Stimulated activated CD8-positive, alpha-beta memory T cell treated with anti-CD3 and anti-CD28 coated beads, Interleukin-15, amount 100 ng/mL, for 4 hours (primary cell): ENCODE data around the gene RDH13.
"Not testable (repeated sequence)": the region's sequence is repeated elsewhere in the genome, so short reads cannot be mapped to it uniquely, and the experiment has no call there.

Source experiments
- DNase-seq, 2 donors: peaks; one replicate each; pipeline ENCODE4 v3.0.0-alpha.2; 2020; ENCODE audit warnings: low read depth in 2 of 2

Gene RDH13, protein sequence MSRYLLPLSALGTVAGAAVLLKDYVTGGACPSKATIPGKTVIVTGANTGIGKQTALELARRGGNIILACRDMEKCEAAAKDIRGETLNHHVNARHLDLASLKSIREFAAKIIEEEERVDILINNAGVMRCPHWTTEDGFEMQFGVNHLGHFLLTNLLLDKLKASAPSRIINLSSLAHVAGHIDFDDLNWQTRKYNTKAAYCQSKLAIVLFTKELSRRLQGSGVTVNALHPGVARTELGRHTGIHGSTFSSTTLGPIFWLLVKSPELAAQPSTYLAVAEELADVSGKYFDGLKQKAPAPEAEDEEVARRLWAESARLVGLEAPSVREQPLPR

DNA sequence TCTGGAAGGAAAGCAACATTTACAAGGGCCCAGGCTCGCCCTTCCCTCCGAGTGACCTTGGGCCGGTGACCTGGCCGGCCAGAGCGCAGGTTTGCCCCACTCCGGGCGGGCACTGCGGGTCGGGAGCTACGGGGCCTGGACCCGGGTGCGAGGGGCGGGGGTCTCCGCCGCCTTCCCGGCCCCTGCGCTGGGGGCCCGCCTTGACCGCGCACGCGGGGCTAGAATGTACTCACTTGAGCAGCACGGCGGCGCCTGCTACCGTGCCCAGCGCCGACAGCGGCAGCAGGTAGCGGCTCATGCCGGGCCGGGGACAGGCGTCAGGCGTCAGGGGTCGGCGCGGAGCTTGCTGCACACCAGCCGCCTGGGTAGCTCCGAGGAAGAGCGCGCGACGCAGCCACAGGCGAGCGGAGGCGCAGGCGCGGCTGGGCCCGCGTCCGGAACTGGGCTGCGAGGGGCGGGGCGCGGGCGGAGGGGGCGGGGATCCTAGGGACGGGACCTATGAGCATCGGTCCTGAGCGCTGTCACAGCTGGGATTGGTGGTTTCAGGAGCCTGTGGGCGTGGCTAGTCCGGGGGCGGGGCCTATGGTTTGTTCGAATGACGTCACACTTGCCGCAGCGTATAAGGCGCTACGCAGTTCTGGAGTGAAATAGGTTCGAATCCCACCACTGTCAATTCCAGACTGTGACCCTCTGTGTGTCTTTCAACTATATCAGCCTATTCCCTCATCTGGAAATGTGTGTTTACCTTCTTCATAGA lies at the start of gene RDH13:
Gene RDH13, minus strand, starts transcription at position 414 of the 757 bp plus-strand sequence. Its CDS starts 116 bp downstream, at position 298.
- DNase-seq: peak; percentile 89 to 95

DNA sequence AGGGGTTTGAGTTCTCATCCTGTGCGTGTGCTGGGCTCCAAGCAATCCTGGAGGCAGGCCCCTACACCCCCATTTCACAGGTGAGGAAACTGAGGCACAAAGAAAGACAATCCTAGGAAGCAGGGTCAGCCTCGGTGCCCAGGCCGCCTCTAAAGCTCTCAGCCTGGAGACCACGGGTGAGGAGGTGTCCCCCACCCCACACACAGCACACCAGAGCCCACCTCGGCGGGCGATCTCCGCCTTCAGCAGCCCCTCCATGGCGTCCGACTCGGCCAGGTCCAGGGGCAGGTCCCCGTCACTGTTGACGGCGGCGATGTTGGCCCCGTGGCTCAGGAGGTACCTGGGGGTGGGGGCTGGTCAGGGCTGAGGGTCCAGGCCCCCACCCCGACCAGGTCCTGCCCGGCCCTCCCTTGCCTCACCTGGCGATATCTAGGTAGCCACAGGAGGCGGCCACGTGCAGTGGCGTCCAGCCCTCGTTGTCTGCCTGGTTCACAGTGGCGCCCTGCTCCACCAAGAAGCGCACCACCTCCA lies 49.4 kb upstream of the RDH13 start:
- DNase-seq: no peak

DNA sequence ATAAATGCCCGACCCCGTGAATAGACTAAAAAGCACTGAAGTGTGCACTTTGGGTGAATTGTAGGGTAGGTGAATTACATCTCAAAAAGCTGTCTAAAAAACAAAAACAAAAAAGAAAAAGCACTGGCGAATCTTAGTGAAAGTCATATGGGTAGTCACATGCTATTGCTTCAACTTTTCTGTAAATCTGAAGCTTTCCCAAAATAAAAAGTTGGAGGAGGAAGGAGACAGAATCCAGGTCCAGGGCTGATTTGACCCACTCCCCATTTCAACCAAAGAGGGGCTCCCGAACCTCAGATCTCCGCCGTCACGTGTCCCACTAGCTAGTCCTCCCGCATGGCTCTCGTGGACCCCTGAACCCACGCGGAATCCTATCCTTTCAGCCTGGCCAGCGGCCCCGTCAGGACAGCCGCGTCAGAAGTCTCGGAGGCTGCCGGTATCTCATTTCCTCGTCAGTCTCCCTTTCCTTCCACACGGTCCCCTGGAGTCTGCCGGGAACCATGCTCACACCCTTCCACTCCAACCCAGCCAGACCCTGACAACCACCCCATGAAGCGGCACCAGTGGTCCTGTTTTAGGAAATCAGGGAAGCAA lies 48.4 kb upstream of the RDH13 start:
- DNase-seq: no peak

DNA sequence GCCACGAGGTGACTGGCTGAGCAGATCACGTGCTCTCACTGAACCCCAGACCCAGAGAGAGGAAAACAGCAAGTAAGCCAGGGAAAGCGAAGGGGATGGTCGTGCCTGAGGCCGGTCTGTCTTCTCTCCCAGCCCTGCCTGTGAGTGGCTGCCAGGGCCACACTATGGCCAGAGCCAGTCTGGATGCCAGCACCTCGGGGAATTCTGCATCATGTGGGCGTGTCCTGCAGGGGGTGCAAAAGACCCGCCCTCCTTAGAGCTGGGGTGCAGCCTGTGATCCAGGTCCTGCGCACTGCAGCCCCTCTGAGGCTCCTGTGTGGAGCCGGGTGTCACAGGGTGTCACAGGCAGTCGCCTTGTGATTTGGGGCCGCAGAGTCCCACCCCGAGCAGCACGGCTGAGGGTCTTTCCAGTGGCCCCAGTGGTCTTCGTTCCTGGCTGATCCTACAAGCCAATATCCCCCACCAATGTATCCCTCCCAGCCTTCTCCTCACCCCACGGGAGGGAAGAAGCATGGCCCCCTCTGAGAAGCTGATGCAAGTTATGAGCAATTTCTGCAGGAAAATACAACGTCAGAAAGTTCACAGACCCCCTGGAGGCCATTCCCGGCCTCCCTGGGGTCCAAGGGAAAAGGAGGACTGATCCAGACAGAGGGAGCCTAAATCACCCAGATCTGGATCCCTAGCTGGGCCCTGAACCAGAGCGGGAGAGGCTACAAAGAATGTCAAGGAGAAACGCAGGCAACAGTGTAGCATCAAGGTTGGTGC lies 46.8 kb upstream of the RDH13 start:
- DNase-seq: no peak

DNA sequence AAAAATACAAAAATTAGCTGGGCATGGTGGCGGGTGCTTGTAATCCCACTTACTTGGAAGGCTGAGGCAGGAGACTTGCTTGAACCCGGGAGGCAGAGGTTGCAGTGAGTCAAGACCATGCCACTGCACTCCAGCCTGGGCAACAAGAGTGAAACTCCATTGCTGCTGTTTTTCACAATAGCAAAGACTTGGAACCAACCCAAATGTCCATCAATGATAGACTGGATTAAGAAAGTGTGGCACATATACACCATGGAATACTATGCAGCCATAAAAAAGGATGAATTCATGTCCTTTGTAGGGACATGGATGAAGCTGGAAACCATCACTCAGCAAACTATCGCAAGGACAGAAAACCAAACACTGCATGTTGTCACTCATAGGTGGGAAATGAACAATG lies 44.3 kb upstream of the RDH13 start:
- not testable (repeated sequence) for DNase-seq

DNA sequence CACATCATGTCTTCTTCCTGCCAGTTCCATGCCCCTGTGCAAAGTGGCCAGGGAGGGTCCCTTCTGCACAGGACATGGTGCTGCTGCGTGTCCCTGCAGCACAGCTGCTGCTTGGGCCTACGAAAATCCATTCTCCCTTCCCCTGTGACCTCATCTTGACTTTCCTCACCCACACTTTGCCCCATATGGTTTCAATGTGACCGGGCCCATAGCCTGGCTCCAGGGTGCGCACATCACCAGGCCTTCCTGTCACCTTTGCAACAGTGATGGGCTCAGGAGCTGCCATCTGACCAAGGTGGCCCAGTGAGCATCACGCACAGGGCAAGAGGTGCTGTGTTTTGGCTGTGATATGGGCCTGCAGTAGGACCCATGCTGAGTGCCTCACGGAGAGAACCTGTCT lies 43.6 kb upstream of the RDH13 start:
- DNase-seq: no peak

DNA sequence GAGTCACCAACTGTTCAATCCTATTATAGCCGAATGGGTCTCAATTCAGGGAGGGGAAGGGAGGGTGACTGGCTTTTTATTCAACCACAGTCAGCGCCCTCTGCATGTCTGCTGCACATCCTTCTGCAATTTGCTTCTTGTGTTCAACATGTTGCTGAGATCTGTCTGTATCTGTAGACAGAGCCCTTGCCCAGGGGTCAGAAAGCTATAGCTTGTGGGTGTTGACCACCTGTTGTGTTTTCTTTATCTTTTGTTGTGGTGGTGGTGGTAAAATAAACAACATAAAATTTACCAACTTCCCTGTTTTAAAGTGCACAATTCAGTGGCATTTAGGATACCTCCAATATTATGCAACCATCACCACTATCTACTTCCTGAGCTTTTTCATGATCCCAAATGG lies 42.3 kb upstream of the RDH13 start:
- DNase-seq: no peak

DNA sequence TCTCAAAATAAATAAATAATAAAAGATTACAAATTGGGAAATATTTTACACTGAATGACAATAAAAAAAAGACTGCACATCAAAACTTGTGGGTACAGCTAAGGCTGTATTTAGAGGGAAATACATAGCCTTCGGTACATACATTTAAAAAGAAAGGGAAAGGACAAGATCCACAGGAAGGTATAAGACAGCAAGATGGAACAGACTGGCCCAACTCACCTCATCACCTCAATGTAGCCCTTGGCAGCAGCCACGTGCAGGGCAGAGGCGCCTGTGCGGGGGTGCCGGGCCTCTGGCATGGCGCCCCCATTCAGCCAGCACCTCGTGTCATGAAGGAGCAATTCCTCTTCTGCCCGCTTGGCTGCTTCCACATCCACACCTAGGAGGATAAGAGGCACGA lies 40.2 kb upstream of the RDH13 start:
- no peak for DNase-seq

DNA sequence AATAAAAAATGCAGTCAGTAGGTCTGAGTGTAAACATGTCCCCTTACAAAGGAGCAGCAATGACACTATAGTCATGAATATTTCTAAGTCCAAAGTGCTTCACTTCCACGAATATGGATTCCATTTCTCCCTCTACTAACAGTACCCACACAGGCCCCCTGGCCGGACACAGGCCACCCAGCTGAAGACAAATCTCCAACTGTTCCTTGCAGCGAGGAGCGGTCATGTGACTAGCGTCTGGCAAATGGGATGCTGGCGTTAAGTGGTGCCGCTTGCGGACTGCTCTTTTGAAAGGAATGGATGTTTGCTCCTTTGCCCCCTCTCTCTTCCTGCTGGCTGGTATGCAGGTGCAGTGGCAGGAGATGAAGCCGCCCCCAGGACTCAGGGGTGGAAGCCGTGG lies 38.3 kb upstream of the RDH13 start:
- DNase-seq: no peak

DNA sequence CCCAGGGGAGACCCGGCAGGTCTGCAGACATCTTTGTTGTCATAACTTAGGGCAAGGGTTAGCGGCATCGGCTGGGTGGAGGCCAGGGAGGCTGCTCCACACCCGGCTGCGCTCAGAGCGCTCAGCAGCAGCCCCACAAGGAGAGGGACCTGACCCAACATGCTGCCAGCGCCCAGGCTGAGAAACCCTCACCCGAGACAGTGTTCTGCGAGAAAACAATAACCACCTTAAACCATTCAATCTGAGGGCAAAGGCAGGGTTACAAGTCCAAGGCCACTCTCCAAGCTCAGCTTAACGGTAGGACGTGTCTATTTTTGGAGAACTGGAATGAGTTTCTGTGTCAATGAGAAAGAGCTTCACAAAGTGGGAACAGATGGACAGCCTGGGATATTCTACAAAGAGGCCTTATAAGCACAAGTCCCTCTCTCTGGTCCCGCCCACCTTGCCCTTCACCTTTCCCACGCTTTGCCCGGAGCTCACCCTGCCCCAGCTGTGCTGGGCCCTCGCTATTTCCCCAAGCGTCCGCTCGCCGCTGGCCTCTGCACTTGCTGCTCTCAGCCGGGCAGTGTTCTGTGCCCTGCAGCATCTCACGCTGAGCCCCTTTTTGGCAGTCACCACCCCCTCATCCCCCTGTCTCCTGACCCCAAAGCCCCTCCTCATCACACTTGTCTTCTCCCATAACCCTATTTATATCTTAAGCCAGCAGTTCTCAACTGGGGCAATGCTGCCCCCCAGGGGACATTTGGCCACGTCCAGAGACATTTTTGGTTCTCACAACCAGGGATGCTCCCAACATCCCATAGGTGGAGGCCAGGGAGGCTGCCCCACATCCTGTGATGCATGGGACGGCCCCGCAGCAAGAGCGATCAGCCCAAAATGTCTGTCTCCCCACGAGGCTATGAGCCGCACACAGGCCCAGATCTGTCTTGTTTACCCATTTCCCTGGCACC lies 36.9 kb upstream of the RDH13 start:
- no peak for DNase-seq

DNA sequence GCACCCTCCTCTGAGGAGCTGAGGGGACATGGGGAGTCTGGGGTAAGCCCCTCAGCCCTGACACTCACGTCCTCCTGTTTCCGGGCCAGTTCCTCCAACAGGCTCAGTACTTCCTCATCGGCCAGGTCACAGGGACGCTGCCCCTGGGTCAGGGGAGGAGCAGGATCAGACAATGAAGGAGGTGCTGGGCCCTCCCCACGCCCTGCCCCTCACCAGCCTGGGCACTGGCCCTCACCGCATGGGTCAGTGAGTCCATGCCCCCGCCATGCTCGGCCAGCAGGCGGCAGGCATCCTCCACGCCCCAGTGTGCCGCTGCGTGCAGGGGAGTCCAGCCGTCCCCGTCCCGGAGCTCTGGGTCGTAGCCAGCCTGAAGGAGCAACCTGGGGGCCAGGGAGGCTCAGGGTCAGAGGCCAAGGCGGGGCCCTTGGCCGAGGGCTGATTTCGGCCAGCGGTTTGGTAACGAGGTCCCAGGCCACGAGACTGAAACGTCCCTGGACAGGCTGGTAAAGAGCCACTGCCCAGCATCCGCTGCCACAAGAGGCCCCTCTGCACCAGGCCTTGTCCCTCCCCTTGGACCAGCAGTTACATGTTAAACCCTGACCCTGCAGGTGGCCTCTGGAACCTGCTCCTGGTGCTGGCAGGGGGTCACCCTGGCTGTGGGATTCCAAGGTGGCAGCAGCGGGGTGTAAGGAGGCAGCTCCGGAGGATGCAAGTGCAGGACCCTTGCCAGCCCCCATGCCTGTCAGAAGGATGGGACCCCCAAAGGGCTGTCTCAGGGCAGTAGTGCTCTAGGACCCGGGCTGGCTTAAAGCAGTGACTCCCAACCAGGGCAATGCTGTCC lies 36.0 kb upstream of the RDH13 start:
- no peak for DNase-seq

DNA sequence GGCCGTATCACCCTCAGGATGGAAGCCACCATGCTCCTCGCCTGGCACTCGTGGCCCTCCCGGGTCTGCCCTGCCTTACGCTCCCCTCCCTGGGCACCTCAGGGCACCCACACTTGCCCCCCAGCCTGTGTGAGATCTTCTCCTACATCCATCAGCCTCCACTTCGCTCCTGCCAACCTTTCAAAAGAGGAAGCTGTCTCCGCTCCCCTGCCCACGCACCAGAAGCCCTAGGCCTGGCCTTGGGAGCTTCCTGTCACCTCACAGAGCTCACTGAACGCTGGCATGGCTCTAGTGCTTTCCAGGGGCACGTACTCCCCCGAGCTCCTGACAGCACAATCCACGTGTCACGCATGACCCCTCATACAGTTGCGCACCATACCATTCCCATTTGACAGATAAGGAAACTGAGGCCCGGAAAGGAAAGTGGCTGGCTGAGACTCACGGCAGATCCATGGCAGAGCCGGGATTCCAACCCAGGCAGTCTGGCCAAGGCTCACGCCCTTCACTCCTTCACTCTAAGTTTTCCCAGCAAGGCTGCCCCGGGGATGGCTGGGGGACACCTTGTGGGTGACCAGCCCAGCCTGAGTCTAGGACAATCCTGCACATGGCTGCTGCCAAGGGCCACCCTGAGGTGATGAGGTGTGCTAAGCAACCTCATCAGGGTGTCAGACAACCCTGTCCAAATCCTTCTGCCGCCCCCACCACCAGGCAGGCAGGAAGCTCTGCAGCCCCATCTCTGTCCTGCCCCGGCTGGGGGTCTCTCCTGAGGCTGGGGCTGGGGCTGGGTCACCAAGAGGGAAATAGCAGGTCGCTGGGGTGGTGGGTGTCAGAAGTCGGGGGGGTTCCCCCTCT lies 35.1 kb upstream of the RDH13 start:
- no peak for DNase-seq

DNA sequence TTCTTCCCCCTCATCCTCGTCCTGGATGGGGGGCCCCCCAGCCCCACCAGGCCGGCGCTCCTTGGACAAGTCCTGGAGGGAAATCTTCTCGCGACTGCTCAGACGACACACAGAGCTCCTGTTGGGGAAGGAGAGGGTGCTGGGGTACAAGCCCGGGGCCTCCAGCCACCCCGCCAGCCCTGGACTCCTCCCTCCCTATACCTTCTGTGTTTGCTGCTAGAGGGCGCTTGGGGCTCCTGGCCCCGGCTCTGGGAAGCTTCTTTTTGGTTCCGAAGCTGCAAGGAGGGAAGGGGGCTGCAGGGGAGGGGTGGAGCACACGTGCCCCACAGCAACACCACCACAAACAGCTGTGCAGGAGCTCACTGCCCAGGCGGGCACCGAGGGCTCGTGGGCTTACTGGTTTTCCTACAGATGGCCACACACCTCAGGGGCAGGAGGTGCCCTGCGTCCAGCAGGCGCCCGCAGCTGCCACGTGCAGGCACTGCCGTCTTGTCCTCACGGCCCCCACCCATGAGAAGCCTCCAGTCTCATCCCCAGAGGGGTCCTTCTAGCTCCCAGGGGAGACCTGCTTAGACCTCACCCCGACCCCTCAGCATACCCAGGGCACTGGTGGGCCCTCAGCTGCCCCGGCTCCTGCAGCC lies 33.2 kb upstream of the RDH13 start:
- no peak for DNase-seq

DNA sequence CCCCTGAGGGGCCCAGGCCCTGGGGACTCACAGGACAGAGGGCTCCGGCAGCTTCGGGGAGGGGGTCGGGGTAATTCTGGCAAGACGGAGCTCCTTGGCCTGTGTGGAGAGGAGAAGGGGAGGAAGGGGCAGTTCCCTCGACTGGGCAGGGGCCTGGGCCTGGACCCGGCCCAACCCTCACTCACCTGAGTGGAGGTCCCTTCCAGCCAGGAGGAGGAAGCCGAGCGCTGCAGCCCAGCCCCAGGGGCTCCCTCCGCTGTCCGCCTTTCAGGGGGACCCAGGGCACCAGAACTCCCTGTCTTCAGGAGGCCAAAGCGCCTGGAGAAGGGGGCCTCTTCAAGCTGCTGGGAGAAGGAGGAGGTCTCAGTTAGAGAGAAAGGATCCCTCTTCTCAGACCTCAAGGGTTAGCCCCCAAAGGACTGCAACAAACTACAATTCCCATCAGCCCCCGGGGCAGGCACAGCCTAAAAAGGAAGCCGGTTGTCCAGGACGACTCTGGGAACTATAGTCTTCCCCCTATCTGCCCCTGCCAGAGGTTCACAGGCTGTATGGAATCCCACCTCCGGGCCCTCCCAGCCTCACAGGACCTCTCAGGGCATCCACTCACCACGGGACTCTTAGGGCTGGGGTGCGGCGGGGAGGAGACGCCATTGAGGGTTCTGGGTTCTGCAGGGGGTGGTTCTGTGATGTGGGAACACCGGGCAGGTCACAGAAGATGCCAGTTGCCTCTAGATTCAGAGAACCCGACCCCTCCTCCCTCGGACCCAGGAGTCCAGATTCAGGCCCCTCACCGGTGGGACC lies 32.5 kb upstream of the RDH13 start:
- DNase-seq: no peak

DNA sequence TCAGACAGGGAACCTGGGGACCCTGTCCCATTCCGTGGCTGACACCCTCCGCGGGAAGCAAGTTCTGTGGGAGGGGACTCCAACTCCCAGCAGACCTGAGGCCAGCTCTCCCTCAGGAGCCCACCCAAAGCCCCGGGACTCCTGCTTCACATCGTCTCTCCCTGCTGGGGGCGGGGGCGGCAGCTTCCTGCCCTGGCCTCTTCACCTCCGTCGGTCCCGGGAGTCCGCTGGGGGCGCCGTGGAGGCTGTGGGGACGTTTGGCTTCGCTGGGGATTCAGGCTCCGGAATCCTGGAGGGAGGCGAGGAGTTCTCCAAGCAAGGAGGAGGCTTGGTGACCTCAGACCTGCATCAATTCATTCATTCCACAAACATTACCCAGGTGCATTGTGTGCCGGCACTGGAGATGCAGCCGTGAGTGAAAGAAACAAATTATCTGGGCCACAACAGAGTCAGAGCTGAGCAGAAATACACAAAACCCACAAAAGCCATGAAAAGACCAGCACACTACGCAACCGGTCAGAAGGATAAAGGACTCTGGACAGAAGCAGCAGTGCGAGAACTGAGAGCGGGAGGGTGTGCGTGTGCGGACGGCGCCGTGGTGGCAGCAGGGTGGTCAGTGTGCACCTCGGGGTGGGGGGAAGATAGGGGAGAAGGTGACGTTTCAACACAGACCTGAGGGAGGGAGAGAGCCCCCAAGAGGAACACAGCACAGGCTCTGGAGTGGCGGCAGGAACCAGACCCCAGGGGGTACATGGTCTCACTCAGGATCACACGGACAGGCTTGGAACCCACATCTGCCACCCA lies 31.7 kb upstream of the RDH13 start:
- no peak for DNase-seq

DNA sequence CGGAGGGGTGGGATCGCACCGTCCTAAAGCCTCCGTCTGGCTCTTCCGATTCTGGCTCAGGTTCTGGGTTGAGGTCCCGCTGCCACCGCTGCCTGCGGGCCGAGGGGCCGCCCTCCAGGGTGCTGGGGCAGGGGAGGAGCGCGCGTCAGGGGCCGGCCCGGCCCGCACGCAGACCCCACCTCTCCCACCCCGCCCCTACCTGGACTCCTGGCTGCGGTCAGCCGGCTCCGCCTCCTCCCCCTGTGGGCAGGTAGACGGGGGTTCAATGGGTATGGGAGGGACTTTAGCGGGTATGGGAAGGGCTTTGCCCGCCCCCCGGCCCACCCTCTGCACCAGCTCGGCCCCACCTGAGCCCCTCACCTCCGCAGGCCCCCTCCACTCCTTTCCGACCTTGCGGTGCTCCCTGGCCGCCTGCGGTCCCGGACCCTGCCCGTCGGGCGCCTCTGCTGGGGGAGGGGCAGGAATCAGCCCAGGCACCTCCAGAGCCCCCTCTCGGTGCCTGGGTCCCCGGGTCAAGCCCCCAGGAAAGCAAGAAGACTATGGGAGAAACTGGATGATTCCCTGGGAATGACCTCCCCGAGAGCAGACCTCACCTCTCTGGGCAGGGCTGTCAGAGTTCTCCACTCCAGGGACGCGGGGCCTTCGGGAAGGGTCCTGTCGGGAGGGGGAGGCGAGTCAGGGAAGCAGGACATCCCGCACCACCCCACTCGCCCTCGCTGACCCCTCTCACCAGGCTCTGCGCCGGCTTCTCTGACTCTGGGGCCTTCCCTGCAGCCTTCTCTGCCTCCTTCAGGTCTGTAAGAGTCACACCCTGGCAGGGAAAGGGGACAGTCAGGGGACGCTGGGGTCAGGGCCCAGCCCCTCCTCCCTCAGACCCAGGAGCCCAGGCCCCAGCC lies 29.7 kb upstream of the RDH13 start:
- no peak for DNase-seq
